ENCODE measurements around the gene SORCS1.

SORCS1 gene

DNA sequence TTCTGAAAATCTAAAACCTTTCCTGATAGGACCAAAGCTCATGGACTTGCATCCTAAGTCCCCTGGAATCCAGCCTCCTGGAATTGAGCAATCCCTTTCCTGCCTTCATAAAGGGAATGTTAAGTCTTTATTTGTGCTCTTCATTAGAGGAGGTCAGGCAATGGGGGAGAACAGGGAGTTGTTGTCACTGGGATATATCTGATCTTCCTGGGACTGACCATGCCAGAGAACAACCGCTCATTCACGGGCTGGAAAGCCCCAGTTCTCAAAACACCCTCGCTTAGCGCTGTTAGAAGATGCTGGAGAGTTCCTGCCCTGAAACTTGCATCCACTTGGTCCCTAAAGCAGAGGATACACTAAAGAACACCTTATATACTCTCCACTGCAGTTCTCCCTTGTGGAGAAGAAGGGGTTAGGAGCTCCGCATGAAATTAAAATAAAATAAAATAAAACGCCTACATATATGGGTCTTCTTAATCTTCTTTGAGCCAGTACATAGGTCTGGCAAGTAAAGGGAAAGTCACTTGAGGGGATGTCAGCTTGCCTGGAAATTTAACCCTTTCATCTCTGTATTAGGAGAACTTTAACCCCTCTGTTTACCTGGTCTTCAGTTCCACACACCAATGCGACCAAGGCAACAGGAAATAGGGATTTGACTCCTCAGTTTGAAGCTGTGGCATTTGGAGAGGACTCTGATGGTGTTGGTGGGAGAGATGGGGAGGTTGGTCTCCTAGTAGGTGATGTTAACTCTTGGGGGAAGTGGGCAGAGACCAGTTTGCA lies 1.2 kb downstream of the SORCS1 start:
- TF ChIP-seq, protein P1, sequence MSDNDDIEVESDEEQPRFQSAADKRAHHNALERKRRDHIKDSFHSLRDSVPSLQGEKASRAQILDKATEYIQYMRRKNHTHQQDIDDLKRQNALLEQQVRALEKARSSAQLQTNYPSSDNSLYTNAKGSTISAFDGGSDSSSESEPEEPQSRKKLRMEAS (IDR thresholded peaks at IDR 0.05) = no peak
- no peak for TF ChIP-seq RAD21 (IDR thresholded peaks at IDR 0.05; ENCODE audit: low read depth)
- TF ChIP-seq NFIC (IDR thresholded peaks at IDR 0.05) = no peak

DNA sequence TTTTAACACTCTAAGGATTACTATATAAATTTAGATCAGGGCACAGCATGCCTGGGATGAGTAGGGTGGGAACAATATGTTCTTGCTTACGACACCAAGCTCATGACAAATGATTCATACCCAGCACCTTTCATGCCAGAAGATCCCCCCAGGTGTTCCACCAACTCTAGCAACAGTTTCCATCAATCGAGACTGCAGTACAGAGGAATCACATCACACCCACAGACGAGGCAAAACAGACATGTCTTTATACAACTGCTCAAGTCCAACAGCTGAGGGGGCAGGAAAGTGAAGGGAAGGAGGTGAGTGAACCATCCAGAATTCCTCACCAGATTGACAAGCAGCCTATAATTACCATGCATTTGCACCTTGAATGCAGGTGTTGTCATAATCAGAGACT lies 3.6 kb downstream of the SORCS1 start:
- TF ChIP-seq, protein P2, sequence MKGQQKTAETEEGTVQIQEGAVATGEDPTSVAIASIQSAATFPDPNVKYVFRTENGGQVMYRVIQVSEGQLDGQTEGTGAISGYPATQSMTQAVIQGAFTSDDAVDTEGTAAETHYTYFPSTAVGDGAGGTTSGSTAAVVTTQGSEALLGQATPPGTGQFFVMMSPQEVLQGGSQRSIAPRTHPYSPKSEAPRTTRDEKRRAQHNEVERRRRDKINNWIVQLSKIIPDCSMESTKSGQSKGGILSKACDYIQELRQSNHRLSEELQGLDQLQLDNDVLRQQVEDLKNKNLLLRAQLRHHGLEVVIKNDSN (IDR thresholded peaks at IDR 0.05) = no peak
- no peak for TF ChIP-seq EP300 (IDR thresholded peaks at IDR 0.05; ENCODE audit: borderline replicate concordance)
- TF ChIP-seq YY1 (IDR thresholded peaks at IDR 0.05; ENCODE audit: low read depth) = no peak
- no peak for TF ChIP-seq EGR1 (IDR thresholded peaks at IDR 0.05)
- no peak for TF ChIP-seq TCF12 (IDR thresholded peaks at IDR 0.05; ENCODE audit: low read depth)
- TF ChIP-seq, protein P1 (IDR thresholded peaks at IDR 0.05) = no peak
- TF ChIP-seq RAD21 (IDR thresholded peaks at IDR 0.05; ENCODE audit: low read depth) = no peak
- no peak for TF ChIP-seq NFIC (IDR thresholded peaks at IDR 0.05)
- TF ChIP-seq, protein P3, sequence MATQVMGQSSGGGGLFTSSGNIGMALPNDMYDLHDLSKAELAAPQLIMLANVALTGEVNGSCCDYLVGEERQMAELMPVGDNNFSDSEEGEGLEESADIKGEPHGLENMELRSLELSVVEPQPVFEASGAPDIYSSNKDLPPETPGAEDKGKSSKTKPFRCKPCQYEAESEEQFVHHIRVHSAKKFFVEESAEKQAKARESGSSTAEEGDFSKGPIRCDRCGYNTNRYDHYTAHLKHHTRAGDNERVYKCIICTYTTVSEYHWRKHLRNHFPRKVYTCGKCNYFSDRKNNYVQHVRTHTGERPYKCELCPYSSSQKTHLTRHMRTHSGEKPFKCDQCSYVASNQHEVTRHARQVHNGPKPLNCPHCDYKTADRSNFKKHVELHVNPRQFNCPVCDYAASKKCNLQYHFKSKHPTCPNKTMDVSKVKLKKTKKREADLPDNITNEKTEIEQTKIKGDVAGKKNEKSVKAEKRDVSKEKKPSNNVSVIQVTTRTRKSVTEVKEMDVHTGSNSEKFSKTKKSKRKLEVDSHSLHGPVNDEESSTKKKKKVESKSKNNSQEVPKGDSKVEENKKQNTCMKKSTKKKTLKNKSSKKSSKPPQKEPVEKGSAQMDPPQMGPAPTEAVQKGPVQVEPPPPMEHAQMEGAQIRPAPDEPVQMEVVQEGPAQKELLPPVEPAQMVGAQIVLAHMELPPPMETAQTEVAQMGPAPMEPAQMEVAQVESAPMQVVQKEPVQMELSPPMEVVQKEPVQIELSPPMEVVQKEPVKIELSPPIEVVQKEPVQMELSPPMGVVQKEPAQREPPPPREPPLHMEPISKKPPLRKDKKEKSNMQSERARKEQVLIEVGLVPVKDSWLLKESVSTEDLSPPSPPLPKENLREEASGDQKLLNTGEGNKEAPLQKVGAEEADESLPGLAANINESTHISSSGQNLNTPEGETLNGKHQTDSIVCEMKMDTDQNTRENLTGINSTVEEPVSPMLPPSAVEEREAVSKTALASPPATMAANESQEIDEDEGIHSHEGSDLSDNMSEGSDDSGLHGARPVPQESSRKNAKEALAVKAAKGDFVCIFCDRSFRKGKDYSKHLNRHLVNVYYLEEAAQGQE (IDR thresholded peaks at IDR 0.05; ENCODE audit: low read depth) = no peak
- TF ChIP-seq TEAD4 (IDR thresholded peaks at IDR 0.05) = no peak
- no peak for TF ChIP-seq ZBTB7A (IDR thresholded peaks at IDR 0.05; ENCODE audit: low read depth)
- no peak for TF ChIP-seq CEBPB (IDR thresholded peaks at IDR 0.05)
- no peak for TF ChIP-seq CREB1 (IDR thresholded peaks at IDR 0.05; ENCODE audit: low read depth)
- no peak for TF ChIP-seq TAF1 (IDR thresholded peaks at IDR 0.05; ENCODE audit: low read depth)
- no peak for TF ChIP-seq FOXM1 (IDR thresholded peaks at IDR 0.05; ENCODE audit: borderline replicate concordance, low read depth)

DNA sequence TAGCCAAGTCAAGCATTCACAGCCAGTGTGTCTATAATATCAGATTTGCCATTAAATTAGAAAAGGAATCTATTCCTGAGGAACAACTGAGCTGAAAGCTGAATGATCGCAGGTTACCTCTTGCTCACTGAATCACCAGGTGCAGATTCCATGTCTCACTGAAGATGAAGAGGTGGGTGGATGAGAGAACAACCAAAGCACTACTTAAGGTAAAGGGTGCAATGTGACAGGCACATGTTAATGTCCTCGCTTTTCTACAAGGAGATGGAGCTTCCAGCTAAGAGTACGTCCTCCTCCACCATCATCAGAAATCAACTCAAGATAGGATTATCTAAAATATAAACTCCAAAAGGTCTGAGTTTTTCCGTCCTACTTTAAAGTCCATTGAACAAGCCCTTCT lies 4.6 kb downstream of the SORCS1 start:
- TF ChIP-seq YY1 (IDR thresholded peaks at IDR 0.05; ENCODE audit: low read depth) (no peak), NFIC (IDR thresholded peaks at IDR 0.05) (no peak)
- TF ChIP-seq, protein P3 (IDR thresholded peaks at IDR 0.05; ENCODE audit: low read depth) = no peak

DNA sequence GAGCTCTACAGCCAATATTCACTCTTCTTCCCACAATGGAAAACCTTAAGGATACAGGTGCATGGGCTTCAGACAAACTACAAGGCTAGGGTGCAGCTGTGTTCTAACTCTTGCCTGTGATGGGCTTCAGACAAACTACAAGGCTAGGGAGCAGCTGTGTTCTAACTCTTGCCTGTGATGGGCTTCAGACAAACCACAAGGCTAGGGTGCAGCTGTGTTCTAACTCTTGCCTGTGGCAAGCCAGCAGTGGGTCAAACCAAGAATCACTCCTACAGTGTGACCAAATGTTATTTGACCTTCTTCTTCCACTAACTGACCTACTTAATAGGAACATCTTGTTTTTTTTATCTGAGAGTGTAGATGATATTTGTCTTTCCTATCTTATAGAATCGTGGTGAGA lies 7.4 kb downstream of the SORCS1 start:
- TF ChIP-seq, protein P2 (IDR thresholded peaks at IDR 0.05) = no peak
- no peak for TF ChIP-seq CREB1 (IDR thresholded peaks at IDR 0.05; ENCODE audit: low read depth)
- TF ChIP-seq TEAD4 (IDR thresholded peaks at IDR 0.05) = no peak
- TF ChIP-seq, protein P3 (IDR thresholded peaks at IDR 0.05; ENCODE audit: low read depth) = no peak
- no peak for TF ChIP-seq CEBPB (IDR thresholded peaks at IDR 0.05)
- TF ChIP-seq EP300 (IDR thresholded peaks at IDR 0.05; ENCODE audit: borderline replicate concordance) = no peak

DNA sequence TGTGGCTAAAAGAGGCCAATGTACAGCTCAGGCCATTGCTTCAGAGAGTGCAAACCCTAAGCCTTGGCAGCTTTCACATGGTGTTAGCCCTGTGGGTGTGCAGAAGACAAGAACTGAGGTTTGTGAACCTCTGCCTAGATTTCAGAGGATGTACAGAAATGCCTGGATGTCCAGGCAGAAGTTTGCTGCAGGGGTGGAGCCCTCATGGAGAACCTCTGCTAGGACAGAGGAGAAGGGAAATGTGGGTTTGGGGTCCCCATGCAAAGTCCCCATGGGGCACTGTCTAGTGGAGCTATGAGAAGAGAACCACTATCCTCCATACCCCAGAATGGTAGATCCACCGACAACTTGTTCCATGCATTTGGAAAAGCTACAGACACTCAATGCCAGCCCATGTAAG lies 12.4 kb downstream of the SORCS1 start:
- TF ChIP-seq, protein P2 (IDR thresholded peaks at IDR 0.05) = no peak
- no peak for TF ChIP-seq YY1 (IDR thresholded peaks at IDR 0.05; ENCODE audit: low read depth)
- TF ChIP-seq, protein P3 (IDR thresholded peaks at IDR 0.05; ENCODE audit: low read depth) = no peak
- TF ChIP-seq, protein P1 (IDR thresholded peaks at IDR 0.05) = no peak
- TF ChIP-seq RAD21 (IDR thresholded peaks at IDR 0.05; ENCODE audit: low read depth) = no peak
- TF ChIP-seq TEAD4 (IDR thresholded peaks at IDR 0.05) = no peak
- TF ChIP-seq EGR1 (IDR thresholded peaks at IDR 0.05) = no peak
- TF ChIP-seq FOXM1 (IDR thresholded peaks at IDR 0.05; ENCODE audit: borderline replicate concordance, low read depth) = no peak

All from Ishikawa (cell line).